Spleen (tissue), 7 donors: ENCODE measurements around the gene SUSD2.

Experiments used
- CTCF ChIP-seq, 11 experiments: fragments of 200-600 bp in 7 of 11; fragments of 450-650 bp in 4 of 11; sonication (generic) in 4 of 11; IDR thresholded peaks in 8 of 11; conservative IDR thresholded peaks in 3 of 11; 1 replicate in 7 of 11; 2 replicates in 4 of 11; pipeline versions ENCODE4 v1.4.0 to v1.8.0; 2016 to 2021; ENCODE audit warnings: antibody characterized with exemption in 11 of 11, inconsistent platforms in 4 of 11, mild to moderate bottlenecking in 1 of 11
- POLR2AphosphoS5 ChIP-seq, 3 donors: sonication (generic); formaldehyde crosslinking; IDR thresholded peaks; one replicate each; pipeline ENCODE4 v1.5.1; 2017; ENCODE audit warnings: antibody characterized with exemption in 3 of 3
- donor health status: DM: no; HTN: no; CAD: no; lungs with moderate emphysema.
- donor health status: DM: no; HTN: no; CAD: no.
- donor health status: DM: no; HTN: no; CAD: no.

DNA sequence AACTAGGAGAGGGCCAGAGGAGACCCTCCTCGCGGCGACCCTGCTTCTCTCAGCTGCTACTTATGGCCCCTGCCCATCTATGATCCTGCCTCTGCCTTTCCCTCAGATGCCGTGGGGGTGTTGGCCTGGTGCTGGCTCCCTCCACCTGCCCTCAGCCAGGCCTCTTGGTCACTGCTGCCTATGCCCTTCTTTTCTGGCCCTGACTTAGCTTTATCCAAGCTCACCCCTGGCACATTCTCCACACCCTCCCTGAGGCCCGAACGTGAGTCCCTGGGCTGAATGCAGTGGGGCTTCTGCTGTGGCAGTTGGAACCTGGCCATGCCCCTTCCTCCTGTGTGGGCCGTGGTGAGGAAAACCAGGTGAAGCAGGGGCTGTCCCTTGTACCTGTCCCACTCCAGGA lies 19.8 kb upstream of the SUSD2 start:
- no peak for TF ChIP-seq CTCF (IDR thresholded peaks at IDR 0.05 in 8 of 11, conservative IDR thresholded peaks at IDR 0.05 in 3 of 11)
- no peak for TF ChIP-seq POLR2AphosphoS5 (IDR thresholded peaks at IDR 0.05)
